ENCODE data around the gene MBIP. TPM values are rescaled to one million over a fixed set of nuclear protein-coding genes. Genes with fewer than 3 reads are reported as not detected.

Gene MBIP
- polyA plus RNA-seq, 3 donors = 45.7 to 55.2 (median 48.8) TPM

DNA sequence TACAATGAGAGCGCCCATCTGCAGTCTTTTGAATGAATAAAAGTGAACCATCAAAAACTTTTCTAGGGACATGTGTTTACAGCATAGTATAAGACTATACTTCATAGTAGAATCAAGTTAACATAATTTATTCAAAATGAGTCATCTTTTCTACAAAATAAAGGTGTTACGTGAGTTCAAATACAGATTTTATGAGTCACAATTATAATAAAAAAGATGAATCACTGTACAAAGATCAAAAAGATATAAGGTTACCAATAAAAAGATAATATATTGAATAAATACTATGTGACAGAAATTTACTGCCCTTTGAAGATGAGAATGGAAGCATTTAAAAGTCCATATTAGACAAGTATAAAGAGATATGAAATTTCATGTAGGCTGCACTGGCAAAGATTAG, 2.8 kb downstream of the MBIP start:
- no peak for DNase-seq

DNA sequence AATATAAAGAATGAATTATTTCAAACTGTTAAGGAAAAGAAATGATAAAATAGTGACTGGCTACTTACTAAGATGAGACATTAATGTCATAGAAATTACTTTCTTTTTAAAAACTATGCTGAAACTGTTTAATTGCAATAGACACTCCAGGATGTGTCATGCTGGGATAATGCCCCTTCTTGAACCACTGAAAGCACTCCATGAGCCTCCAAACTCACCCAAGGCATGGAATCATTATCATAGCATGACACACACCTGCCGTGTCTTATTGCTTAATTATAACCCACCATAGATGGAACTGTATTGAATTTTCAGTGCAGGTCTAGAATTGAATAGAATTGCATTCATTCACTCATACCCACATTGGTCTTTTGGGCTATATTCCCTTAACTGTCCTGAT, 4.3 kb downstream of the MBIP start:
- no peak for DNase-seq

DNA sequence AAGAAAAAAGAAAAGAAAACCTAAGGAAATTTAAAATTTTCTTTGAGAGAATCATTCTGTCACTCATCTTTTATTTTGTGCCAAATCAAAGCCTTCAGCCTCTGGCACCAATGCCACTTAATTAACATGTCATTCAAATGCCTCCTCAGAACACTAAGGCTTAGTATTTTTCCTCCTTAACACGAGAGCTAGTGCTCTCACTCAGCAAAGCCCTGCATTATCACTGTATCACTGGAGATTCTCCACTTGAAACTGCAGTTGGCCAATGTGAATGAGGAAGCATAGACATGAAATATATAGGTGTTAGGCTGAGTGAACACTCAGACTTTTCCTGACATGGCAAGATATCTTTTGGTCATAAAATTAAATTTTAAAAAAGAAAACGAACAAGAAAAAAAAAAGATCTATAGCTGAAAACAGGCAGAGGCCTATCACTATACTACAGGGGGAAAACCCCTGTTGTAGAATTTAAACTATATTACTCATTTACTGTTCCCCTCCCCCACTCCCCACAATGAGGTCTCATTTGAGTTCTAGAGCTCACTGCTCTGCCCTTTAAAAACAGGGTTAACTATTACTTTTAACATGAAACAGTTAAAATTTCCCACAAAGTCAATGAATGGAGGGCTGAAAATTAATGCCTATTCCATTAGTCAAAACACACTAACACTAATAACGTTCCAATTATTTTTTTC, 5.1 kb downstream of the MBIP start:
- DNase-seq = no peak

DNA sequence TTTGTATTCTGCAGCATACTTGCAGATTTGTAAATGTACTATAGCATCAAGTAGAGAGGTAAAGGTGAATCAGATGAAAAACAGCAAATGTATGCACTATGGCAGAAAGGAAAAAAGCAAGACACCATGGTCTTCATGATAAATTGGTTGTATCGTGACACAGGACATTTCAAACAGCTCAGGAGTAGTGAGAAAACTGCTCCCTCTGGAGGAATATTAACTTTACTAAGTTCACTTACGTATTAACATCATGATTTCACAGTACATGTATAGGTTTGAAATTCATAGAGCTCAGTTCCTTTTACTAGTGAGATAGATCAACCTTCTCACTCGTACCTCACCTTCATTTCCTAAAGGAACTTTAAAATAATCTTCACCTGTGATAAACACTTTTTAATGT, 6.5 kb downstream of the MBIP start:
- DNase-seq = no peak

DNA sequence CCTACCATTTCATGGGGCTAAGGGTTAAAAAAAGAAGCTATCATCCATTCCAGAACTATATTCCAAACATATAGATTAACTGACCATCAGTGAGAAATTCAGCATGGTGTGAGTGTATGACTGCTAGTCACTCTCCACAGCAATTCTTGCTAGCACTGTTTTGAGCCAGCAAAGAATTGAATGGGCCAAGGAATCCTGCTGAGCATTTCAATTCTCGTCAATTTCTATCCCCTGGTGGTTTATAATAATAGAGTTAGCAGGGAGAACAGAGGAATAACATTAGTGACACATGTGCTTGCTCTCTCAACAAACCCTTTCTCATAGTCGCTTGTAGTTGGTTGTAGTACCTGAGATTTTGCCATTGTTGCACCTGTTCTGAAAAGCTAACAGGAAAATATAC, 7.2 kb downstream of the MBIP start:
- no peak for DNase-seq

DNA sequence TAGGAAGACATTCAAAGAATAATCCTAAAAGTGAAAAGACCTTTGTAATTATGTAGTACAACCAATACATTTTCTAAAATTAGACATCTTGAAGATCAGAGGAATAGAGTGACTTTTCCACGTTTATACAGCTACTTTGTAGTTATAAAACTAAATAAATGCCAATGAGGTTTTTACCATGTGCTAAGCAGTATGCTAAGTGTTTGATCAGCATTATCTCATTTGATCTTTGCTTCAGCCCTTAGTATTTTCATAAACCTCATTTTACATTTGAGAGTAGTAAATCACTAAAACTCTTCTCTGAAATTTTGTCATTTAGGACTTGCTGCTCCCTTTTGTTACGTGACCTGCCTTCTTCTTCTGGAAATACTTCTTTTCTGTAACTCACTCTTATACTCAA, 13.6 kb downstream of the MBIP start:
- no peak for DNase-seq

DNA sequence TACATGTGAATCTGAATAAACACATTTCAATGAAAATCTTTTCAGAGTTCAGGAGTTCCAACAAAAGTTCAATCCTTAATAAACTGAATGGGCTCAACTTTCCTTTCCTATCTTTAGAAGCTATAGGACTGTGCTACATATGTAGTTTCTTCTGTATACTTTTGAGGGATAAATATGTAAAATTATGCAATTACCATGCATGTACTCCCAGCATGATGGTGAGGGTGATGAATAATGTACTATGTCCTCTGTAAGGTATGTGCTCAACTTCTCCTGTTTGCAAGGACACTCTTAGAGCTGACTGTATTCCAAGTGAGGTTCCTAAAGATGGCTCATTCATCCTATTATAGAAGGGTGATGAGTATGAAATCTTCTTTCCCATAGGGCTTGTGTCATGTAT, 15.5 kb downstream of the MBIP start:
- DNase-seq = no peak

DNA sequence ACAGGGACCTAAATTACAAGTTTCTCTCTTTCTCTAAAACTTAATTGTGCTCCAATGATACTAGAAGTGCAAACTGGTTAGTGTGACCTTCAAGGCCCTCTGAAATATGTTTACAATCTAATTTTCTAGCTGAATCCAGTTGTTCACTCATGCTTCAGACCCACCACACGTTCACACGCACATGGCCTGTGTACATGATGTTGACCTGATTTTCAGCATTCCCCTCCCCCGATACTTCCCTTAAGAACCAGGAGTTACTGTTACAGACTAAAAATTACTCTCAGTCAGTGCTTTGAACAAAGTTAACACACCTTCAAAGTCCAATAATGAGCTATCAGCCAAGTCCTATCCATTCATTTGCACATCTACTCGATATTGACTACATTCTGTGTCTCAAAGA, 16.5 kb downstream of the MBIP start:
- DNase-seq = no peak

DNA sequence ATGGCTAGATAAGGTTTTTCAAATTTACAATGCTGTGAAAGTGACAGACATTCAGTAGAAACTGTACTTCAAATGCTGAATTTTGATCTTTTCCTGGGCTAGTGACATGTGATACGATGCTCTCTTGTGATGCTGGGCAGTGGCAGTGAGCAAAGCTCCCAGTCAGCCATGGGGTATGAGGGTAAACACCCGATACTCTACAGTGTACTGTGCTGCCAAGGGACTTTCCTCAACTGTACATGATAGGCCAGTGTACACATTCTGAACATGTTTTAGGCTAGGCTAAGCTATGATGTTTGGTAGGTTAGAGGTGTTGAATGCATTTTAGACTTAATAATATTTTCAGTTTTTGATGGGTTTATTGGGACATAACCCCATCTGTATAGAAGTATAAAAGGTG, 17.6 kb downstream of the MBIP start:
- DNase-seq = no peak

DNA sequence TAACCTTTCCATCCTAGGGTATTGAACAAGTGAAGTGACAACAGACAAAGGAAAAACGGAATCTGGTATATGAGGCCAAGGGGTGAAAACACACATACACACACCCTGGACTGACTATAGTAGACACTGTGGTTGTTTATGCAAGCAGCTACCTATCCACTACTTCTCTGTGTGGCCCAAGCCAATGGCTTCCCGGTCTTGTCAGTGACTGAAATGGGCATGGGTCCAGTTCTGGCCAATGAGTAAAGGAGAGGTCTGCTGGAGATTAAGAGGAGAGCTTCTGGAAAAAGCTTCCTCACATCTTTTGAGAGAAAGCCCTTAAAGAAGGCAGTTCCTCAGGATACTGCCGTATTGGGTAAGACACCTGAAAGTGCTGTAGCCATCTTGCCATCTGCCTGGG, 19.3 kb downstream of the MBIP start:
- no peak for DNase-seq

DNA sequence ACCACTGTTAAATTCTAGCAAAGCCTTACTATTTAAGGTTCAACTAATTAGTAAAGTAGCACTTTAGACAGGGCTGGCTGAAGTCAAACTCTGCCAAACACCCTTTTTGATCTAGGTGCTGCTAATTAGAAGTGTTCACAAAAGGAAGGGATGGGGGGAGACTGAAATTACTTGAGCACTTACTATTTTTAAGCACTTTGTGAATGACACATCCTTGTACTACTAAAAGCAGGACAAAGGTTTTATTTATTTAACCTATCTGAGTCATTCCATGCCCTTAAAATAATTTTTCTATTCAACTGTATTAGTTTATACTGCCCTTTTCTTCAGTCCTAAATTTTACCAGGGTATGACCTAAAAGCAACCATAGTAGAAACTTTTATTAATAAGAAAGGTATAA, 20.1 kb downstream of the MBIP start:
- no peak for DNase-seq

DNA sequence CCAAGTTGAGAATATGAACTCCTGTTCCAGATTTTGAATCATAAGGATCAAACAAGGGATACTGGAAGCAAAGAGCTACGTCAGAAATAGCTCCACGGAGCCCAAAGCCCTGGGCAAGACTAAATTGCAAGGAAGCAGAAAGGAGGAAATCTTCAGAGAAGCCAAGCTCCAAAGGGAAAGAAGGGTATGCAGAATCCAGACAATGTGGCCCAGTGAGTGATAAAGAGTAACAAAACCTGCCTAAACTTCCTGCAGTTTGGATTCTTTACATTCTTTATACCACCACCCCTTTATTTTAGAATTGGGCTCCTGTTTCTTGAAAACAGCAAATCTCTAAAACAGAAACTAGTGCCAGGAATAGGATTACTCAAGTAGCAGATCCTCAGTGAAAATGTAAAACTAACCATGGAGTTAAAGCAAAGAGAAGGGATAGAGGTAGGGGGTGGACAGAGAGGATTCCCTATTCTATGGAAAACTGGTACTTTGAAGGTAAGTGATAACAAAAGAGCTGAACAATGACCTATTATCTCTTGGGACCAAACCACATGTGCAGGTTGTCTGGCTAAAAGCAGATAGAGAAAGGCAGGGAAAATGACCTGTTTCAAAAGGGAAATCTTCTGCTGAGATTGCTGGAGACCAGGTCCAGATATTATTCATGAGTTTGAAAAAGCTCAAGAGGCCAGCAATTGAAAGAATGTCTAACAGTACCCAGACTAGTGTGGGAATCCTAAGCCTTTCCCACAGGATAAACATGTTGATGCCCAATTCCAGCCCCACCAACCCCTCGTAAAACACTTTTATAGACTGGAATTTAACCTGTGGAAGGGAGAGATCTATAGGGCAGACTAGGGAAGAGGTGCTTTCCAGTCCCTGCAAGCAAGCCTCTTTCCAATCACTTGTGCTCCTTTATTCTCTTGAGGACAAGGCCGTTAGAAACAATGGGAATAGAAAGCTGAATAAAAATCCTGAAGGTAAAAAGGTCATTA, 24.5 kb downstream of the MBIP start:
- no peak for DNase-seq

DNA sequence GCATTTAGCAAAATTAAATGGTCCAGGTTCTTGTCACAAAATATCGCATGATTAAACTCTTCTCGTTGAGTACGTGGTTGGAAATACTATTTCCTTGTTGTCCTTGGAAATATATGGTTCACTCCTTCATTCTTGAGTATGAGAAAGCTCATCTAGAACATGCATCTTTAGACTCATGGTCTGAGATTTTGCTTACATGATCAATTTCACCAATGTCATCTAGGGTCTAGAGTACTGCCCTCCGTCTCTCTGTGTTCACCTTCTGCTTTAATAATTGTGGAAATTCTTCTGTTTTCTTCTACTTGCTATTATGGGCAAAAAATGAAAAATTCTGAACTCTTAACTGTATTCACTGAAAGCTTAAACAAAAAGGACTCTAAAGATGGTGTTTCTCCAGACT, 25.9 kb downstream of the MBIP start:
- DNase-seq = no peak

DNA sequence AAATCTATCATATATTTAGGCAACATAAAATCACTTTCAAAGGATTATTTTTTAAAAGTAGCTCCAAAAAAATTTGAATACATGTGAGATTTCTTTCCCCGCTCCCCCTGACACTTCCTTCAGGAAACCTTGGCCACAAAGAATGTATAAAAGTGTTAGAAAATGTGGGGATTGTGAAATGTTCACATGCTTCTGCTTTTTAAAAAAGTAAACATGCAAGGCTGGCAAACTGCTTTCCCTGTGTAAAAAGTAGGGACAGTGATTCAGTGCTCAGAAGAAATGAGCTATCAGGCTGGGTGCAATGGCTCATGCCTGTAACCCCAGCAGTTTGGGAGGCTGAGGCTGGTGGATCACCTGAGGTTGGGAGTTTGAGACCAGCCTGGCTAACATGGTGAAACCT, 26.6 kb downstream of the MBIP start:
- no peak for DNase-seq

DNA sequence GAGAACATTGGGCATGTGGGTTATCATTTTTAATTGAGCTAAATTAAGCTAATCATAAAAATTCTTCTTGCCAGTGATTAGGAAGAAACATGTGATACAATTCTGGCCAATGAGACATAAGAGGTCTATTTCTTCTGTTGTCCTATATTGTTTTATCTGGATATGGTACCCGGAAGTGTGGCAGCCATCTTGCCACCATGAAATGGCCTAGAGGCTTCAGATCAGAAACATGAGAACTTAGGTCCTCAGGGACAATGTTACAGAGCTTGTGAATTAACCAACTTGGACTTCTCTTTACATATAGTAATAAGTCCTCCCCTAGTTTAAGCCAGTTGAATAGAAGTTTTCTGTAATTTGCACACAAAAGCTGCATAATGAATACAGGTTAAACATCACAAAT, 30.5 kb downstream of the MBIP start:
- no peak for DNase-seq

DNA sequence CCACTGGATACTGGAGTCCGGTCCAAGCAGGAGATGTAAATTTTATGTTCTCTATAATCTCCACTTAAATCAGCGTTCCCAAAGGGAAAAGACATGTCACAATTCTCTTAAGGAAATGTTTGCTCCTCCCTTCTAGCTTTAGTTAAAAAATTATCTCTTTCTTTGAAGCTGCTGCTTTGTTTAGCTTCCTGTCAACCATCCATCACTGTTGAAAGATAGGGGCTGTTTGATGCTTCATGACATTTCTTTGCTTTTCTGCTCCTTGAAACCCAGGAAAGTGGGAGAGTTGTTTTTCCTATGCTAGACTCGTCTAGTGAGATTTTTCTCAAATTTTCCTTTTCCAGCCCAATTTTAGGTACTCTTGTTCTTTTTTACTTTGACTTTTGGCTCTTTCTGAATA, 31.9 kb downstream of the MBIP start:
- DNase-seq = no peak

DNA sequence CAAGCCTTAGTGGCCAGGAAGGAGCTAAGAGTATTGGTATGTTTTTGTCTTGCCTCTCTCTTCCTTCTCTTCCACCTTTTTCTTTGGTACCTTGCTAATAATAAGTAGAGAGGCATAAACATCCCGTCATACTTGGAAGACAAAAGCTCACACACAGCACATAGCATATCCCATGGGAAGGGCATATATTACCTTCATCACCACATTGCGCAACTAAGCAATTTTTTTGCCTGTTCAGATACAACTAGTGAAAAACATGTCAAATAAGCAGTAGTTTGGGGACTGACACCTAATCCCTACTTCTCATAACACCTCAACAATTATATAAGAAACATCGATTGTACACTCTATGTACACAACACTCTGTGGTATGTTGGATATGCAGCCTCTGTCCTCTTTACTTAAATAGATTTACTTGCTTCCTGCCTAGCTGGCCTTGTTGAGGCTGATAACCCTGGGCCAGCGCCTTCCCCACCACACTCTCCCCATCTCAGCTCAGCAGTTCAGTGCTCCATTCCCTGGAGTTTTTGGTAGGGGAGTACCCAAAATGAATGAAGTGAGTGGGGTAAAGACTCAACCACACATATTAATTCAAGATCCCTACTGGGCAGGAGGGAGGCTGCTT, 35.4 kb downstream of the MBIP start:
- no peak for DNase-seq

DNA sequence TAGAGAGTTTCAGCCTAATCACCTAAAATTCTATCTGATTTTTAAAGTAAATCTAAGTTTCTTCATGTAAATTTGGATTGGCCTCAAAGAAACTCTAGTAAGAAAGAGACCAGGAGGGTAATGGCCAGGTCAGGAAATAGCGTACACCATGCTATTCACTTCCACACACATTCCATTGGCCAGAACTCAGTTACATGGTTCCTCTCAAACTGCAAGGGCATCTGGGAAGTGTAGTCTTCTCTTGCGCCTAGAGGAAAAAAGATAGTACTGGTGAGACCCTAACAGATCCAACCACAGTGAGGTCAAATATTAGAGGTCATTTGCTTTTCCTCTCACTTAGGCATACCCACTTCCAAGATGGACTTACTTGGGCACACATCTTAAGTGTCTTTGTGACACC, 39.1 kb downstream of the MBIP start:
- no peak for DNase-seq

DNA sequence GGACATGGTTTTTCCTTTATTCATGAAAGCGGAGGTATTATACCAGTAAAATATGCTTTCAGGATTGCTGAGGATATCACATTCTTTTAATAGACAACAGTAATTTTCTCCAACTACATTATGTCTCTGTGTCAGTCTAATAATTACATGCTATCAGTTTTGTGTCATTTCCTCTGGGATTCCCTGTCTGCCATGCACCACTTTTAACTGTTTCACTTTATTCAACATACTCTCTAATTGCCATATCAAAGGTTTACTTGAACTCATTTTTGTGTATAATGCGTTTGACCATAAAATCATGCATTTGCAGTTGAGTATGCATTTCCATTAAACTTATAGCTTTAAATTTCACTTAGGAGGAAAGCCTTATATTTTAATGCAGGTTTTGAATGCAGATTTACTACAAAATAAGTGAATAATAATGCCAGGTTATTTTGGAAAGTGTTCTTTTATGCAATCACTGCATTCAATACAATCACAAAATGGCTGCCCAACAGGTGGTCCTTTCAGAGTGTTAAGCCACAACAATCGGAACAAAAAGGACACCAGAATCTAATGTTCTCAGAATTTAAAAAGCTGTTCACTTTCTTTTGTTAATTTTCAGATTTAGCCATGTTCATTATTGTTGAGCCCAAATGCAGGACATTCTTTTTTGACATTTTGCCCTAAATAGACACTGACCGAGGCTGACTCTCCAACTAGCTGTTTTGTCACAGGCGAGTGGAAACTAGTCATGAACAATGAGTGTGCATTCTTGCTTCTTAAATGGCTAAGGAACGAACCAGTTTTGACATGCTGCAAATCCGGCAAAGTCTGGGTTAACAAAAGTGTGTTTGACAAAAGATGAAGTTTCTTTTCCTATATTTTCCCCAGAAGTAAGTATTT, 40.9 kb downstream of the MBIP start:
- DNase-seq = no peak

DNA sequence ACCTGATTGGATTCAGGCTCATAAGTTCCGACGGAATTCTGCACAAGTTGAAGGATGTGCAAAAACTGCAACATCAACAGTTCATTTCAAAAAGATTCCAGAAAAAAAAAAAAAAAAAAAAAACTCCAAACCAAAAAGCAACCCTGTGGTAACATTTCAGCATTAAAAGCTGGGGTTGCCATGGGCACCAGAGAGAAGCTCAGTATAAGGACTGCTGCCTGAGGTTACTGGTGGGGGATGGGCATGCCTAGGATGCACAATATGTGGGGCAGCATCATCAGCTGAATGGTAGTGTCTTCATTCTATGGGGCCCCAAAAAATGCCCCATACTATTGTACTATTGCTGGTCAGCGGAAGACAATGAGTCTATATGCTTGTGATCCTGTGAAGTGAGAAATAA, 44.7 kb downstream of the MBIP start:
- DNase-seq = no peak

DNA sequence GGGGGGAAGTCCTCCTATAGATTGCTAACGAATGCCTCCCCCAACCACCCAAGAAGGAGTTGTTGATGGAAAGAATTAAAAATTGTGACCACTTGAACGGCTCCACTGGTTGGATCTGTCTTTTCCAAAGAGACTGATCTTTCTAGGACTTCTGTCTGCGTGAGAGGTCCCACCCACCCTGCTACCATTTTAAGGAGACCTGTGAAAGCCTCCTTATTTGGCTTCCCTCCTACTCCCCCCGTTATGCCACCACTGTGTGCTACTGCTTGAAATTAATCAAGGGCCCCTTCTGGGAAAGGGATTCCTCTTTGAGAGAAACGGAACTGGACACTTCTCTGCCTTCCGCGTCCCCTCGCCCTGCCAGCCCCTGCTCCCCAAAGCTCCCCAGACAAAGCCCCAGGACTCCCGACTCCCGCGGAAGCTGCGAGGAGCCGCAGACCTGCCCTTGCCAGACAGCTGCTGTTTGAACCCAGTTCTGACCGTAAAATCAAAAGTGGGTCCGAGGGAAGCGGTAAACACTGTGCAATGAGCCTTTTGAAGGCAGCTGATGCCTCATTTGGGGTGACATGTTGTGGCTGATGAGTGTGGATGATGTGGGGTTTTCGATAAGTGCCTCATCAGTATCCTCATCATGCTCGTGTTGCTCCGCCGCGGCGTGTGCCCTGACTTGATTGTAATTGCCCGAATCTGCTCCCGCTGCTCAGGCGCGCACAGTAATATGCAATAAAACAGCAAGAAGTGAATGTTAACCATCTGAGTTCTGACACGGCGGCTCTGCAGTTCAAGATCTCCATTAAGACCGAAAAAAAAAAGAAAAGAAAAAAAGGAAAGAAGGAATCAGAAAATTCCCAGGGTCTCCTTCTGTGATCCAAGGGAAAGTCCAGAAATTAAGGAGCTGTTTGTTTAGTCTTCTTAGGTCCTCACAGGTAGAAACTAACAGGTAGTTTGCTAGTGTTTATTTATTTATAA, 48.2 kb downstream of the MBIP start:
- DNase-seq = peak; percentile 16
